Dedifferentiated amniotic fluid mesenchymal stem cell (primary cell): ENCODE data around the gene RAB36.
"Not testable (repeated sequence)": the region's sequence is repeated elsewhere in the genome, so short reads cannot be mapped to it uniquely, and the experiment has no call there.

Experiments used
- DNase-seq: peaks from one replicate; pipeline ENCODE4 v3.0.0-alpha.2; 2016; ENCODE audit errors: extremely low spot score

RAB36 gene

DNA sequence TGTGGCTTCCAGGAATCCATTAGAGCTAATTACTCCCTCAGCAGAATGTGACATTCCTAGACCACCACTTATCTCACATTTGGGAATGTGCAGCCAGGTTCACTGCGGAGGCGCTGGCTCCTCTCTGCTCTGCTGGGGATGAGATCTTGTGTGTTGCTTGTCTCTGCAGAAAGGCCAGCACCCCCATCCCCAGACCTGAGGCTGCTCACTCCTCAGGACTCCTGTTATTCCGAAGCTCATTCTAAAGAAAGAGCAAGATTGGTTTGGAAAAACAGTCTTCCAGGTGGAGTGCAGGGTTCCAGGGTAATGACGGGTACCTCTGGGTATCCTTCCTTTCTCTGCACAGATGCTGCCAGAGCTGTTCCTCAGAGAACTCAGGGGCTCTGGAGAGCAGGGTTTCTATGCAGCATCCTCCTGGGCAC lies 24.3 kb upstream of the RAB36 start:
- DNase-seq = no peak

DNA sequence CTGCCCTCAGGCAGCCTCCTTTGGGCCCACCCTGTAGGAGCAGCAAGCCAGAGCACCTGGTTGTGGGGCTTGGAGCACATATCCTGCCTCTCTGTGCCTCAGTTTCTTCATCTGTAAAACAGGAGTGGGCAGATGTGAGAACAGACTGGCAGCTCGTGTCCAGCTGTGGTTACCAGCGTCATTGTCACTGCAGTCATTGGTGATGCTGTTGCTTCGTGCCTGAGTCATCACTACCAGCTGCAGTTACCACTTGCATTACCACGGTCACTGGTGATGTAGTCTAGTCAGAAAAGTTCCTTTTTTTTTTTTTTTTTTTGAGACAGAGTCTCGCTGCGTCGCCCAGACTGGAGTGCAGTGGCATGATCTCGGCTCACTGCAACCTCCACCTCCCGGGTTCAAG lies 23.9 kb upstream of the RAB36 start:
- DNase-seq = no peak

DNA sequence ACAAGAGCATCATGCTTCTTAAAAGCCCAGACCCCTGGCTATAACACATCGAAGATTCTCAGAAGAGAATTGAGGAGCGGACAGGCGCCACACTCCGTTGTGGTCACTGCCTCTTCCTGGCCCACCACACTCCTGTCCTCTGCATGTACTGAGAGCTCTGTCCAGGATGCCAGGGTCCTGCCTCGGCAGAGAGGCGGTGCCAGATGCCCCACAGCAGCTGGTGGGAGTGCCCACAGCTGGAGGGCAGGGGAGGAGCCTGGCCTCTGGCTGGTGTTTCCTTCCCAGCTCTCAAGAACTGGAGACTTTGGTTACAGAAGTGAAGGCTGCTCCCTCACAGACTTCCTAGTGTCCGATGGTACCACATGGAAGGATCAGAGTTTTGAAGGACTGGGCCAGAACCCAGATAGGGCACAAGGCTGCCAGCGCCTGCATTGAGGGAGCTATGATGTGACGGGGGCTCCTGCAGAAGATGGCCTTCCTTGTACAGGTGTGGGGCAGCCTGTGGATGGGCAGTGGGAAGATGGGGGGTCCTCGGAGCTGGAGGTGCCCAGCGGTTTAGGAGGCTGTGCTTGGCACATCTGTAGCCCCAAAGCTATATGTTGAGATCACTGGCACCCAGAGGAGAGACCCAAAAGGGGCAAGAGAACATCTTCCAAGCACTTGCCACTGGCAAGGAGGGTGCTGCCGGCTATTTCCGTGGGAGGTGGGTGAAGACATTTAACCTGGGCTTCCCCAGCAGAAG lies 22.9 kb upstream of the RAB36 start:
- no peak for DNase-seq

DNA sequence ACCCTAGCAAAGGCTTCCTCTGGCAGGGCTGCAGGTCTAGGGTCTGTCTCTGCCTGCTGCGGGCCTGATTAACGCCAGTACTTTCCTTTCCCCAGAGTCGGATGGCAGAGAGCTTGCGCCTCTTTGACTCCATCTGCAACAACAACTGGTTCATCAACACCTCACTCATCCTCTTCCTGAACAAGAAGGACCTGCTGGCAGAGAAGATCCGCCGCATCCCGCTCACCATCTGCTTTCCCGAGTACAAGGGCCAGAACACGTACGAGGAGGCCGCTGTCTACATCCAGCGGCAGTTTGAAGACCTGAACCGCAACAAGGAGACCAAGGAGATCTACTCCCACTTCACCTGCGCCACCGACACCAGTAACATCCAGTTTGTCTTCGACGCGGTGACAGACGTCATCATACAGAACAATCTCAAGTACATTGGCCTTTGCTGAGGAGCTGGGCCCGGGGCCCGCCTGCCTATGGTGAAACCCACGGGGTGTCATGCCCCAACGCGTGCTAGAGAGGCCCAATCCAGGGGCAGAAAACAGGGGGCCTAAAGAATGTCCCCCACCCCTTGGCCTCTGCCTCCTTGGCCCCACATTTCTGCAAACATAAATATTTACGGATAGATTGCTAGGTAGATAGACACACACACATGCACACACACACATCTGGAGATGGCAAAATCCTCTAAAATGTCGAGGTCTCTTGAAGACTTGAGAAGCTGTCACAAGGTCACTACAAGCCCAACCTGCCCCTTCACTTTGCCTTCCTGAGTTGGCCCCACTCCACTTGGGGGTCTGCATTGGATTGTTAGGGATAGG lies 22.1 kb upstream of the RAB36 start:
- no peak for DNase-seq

DNA sequence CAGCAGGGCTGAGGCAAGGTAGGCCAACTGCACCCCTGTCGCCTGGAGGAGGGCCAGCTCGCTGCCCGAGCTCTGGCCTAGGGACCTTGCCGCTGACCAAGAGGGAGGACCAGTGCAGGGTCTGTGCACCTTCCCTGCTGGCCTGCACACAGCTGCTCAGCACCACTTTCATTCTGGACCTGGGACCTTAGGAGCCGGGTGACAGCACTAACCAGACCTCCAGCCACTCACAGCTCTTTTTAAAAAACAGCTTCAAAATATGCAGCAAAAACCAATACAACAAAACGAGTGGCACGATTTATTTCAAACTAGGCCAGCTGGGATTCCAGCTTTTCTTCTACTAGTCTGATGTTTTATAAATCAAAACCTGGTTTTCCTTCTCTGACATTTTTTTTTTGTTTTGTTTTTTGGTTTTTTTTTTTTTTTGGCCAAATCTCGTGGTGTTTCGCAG lies 21.4 kb upstream of the RAB36 start:
- no peak for DNase-seq

DNA sequence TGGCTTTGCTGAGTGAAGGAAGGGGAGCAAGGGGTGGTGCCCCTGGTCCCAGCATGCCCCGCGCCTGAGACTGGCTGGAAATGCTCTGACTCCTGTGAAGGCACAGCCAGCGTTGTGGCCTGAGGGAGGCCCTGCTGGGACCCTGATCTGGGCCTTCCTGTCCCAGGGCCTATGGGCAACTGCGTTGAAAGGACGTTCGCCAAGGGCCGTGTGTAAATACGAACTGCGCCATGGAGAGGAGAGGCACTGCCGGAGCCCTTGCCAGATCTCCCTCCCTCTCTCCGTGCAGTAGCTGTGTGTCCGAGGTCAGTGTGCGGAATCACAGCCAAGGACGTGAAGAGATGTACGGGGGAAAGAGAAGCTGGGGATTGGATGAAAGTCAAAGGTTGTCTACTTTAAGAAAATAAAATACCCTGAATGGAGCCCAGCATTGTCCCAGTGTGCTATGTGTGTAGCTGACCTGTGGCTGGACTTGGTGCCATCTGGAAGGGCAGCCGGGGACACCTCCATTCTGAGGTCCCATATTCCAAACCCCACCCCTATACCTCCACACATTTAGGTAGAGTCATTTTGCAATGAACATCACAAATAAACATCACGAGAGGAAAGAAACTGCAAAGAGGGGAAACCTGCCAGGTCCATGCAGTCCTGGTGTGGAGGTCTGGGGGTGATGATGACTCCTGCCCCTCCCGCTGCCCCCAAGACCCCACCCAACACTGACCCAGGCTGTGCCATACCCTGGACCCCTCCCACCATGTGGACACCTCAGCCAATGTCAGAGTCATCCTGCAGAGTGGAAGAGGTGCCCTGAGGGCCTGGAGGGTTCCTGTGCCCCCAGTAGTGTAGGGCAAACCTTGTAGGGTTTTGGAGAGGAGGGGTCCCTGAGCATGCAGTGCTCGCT lies 20.4 kb upstream of the RAB36 start:
- DNase-seq = no peak

DNA sequence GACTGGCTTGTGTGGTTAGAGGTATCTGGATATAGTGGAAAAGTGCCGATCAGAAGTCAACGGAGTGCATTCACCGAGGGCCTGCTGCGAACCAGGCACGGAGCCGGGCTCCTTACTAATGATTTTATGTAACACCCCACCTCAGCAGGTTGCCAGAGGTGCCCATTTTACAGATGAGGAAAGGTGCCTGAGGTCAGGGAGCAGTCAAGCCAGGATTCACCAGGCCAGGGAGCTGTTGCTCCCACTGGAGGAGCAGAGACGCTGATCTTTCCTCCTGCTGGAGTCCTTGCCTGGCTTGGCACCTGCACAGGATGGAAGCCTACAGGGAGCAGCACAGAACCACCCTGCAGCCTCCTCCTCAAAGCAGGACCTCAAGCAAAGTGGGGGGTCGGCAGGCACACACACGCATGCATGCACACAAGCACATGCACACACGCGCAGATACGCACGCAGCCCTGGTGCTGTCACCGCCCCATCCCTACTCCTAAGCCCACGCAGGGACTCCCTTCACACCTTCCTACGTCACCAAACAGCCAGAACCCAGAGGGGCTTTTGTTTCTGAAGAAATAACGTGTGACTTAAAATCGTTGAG lies 19.7 kb upstream of the RAB36 start:
- no peak for DNase-seq

DNA sequence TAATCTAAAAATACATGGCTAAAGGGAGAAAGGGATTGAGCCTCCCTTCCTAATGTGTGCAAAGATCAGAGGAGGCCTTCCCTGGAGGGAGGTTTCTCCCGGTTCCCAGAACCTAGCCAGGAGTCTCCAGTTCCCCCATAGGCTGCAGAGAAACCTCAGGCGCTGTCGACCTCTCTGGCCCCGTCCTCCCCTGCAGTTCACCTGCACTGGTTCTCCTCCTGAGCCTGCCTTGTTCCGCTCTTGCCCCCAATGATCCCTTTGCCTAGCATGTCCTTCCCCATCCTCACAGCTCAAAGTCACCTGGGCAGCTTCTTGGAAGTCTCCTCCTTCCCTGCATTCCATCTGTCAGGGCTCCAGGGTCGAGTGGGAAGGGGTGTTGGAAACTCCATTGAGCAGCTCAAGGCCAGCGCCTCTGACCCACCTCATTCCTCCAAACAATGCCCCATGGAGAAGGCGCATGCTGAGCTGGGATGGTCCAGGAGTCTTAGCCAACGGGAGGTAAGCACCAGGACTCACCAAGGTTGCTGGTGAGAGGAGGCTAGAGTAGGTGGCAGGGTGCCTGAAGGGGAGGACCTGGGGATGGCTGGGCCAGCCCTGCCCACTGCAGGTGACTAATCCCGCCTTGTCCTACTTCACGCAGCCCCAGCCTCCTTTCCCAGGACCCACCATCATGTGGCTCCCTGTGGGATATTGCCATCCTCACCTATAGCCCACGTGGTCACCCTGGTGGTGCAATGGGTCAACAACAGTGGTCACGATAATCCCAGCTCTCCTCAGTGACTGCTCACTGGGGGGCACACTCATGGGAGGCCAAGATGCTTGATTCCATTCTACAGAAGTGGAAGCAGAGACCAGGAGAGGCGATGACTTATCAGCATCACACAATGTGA lies 18.9 kb upstream of the RAB36 start:
- DNase-seq = no peak

DNA sequence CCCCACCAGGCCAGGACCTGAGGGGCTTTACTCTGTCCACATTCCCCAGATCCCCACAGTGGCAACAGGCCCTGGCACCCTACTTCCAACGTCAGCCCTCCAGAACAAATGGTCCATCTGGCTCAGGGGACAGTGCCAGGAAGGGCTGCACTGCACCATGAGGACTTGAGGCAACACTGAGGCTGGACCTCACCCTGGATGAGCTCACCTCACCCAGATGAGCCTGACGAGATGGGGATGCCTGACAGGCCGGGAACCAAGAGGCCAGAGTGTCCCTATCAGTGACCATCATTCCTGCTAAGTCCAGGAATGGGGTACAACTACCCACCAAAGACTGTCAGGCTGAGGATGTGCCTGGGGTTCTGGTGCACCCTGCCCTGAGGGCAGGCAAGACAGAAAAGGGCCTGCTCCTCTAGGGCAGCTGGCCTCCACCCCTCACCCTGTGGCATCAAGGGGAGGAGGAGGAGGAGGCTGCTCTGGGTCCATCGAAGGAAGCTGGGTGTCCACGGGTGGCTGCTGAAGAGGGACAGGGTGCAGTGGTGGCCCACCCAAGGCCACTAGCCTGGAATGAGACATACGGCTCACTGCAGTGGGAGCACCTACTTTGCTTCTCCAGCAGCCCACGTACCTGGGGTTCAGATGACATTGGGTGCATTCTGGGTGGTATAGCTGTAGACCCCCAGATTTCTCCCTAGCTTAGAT lies 18.1 kb upstream of the RAB36 start:
- DNase-seq = no peak

DNA sequence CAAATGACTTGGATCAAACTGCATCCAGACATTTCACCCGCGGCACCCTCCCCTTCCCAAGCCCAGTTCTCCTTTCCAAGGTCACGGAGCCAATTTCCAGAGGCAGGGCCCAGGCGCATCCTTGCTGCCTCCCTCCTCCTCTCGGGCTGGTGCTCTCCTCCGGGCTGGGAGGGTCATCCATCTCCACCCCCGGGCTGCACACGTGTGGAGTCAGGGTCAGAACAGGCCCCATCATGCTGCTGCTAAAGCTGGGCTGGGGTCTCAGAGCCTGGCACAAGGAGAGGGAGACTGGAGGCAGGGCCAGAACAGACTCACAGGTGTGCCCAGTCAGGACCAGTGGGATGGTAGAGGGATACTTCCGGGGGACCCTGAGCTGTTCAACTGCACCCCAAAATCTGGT lies 17.5 kb upstream of the RAB36 start:
- DNase-seq = no peak

DNA sequence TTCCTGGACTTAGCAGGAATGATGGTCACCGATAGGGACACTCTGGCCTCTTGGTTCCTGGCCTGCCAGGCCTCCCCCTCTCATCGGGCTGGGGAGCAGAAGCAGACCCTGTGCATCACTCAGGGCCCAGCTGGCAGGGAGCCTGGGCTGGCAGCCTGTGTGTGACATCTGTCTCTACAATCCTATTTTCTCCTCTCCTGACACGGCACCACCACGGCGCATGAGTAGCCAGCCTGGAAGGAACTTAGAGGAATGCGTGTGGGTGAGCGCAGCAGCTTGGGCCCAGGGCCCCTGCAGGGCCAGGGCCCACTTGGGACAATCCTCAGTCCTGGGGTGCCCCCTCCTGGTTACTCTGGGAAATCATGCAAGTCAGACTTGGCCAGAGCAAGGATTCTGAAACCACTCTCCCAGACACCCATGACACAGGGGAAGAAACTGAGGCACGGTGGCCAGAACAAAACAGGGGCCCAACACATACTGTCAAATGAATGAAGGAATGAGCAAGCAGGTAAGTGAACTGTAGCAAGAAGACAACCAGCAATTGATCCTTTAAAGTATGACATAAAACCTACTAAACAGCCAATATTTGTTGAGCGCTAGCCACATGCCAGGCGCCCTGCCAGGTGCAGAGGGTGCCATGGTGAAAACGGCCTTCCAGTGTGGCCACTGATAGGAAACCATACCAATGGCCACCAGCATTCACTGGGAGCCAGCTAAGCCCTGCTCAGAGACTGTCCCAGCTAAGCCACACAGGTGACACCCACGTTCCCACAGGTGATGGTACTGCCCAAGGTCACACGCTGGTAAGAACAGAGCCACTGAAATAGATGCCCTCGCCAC lies 16.8 kb upstream of the RAB36 start:
- DNase-seq = peak; percentile 76

DNA sequence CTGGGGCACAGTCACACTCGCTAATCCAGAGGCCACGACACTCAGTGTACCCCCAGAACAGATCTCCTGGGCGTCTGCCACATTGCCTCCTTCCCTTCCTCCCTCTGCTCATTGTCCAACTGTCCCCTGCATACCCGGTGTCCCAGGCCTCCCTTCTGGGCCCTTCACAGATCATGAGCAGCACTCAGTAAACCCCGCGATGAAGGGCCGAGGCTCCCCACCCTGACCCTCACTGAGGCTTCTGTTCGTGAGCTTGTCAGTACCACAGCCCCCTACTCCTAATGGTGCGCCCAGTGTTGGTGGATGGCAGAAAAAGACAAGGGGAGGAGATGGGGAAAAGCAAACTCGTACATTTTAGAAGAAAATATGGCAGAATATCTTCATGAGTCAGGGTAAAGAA lies 16.1 kb upstream of the RAB36 start:
- no peak for DNase-seq

DNA sequence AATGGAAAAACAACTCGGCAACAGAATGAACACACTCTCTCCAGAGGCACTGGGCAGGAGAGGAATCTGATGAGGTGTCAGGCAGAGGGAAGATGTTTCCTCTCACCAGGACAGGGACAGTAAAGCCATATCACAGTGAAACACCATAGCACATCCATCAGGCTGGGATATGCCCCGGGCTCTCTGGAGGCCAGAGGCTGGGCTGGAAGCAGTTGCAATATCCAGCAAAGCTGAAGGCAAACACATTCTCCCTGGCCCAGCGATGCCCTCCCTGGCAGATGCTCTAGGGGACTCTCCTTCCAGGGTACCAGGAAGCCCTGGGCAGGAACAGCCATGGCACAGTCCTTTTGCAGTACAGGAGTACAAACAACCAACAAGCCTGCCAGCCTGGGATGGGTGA lies 14.6 kb upstream of the RAB36 start:
- no peak for DNase-seq

DNA sequence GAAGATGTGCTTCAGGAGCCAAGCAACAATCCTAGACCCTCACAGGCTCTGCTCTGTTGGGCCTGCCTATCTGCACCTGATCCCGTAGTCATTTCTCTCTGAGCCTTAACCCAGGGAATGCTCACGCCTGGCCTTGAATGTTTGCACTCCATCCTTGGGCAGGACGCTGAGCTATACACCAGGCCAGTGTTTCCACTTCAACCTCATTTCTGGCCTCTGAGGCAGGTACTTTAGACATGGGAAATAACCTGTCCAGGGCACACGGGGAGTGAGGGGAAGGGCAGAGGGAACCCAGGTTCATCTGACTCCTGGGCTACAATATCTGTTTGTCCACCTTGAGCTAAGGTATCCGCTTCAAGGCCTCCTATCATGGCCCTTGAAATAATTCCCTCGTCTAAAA lies 13.3 kb upstream of the RAB36 start:
- DNase-seq = no peak

DNA sequence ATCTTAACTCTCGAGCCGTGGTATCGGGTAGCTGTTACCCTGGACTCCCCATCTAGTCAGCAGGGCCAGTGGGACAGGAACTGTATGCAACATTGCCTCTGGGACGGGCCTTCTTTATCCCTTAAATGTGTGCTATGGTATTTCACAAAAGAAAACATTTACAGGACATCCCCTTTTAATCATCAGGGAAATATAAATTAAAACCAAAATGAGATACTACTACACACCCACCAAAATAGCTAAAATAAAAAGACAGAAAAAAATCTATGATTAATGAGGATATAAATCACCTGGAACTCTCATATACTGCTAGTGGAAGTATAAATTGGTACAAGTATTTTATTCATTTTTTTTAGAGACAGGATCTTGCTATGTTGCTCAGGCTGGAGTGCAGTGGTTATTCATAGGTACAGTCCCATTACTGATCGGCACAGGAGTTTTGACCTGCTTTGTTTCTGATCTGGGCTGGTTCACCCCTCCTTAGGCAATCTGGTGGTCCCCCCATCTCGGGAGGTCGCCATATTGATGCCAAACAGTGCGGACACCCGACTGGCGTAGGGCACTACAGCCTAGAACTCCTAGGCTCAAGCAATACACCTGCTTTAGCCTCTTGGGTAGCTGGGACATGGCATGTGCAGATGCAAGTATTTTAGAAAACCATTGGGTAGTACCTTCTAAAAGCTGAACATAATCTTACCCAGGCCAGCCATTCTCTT lies 12.7 kb upstream of the RAB36 start:
- no peak for DNase-seq

DNA sequence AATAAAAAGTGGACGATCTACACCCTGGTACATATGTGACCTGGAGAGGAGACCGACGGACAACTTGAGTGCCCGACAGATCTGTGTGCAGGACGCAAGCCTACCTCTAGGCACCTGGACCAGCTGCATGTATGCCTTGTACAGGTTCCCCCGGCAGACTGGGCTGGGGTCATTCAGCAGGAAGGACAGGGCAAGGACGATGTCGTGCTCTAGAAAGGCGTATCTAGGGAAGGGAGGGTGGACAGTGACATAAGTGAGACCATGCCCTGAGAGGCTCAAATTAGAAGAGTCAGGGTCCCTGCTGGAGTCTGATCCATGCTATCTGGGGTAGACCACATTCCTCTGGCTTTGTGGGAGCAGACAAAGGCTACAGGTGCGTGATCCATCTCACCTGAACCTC lies 11.4 kb upstream of the RAB36 start:
- no peak for DNase-seq

DNA sequence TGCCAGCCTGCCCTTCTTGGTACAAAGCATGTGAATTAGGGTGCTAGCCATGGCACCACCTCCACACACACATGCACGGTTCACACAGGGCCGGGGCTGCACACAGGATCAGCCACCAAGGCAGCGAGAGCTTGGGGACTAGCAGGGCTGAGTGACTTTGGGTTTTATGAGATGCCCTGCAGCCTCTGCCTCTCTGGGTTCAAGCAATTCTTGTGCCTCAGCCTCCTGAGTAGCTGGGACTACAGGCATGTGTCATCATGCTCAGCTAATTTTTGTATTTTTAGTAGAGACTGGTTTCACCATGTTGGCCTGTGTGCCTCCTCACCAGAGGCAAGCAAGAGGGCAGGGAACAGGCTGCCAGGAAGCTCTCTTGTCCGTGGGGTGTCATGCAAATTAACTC lies 8.3 kb upstream of the RAB36 start:
- DNase-seq = not testable (repeated sequence)

DNA sequence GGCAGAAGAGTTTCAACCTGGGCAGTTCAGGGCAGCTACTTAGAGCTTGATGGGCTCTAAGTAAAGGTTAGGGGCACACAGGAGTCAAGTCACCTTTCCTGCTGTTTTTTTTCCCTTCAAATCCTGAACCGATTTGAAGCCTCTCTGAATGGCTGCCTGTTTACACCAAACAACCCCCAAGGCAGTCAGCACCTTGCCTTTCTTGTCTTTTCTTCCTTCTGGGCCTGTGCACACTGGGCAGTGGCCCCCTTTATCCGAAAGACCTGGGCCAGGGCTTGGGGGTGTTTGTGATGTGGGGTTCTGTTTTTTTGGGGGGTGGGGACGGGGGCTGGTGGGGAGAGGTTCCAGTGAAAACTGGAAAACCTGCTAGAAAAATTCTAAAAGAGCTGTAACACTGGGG lies 7.8 kb upstream of the RAB36 start:
- no peak for DNase-seq
